Dermis lymphatic vessel endothelial cell (primary cell): ENCODE data around the gene IMPG2. TPM values are rescaled to one million over a fixed set of nuclear protein-coding genes. Genes with fewer than 3 reads are reported as not detected.

ENCODE experiments used
- total RNA-seq: library from RNA; depleted of rRNA; stranded (reverse); fragments of >200 nt; gene quantifications from 2 replicates; pipeline ENCODE4 v1.2.1, GENCODE V29; 2014

Gene IMPG2
- 0.65 and 0.69 TPM in 2 replicates for total RNA-seq

DNA sequence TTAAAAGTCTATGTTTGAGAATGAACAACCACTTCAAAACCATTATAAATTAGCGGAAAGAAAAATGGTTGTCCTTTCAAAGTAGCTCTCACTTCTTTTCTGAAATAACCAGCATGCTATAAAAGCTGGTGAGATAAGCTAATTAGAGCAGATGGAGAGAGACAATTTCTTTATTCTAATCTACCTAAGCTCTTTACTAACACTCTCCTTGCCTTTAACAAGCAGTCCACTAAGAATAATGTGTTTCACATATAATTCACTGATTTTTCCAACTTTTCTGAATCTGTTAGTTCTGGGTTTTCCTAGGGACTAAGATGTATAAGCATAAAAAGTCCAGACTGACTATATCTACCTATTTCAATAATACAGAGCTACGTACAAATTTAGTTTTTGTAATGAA, at the start of gene IMPG2:
TSS of gene IMPG2 (minus strand) at position 101 of the 400 bp plus-strand sequence. CDS start 203 bp downstream, outside the sequence.

Other genes starting within 250 kb of the IMPG2 start
- 18.0 and 24.8 TPM in 2 replicates for gene SENP7, start 192.6 kb upstream of the IMPG2 start, total RNA-seq
- 24.1 and 35.7 TPM in 2 replicates for gene TRMT10C, start 241.3 kb upstream of the IMPG2 start, total RNA-seq